Measurements from ENCODE around the gene NFIA.

DNA sequence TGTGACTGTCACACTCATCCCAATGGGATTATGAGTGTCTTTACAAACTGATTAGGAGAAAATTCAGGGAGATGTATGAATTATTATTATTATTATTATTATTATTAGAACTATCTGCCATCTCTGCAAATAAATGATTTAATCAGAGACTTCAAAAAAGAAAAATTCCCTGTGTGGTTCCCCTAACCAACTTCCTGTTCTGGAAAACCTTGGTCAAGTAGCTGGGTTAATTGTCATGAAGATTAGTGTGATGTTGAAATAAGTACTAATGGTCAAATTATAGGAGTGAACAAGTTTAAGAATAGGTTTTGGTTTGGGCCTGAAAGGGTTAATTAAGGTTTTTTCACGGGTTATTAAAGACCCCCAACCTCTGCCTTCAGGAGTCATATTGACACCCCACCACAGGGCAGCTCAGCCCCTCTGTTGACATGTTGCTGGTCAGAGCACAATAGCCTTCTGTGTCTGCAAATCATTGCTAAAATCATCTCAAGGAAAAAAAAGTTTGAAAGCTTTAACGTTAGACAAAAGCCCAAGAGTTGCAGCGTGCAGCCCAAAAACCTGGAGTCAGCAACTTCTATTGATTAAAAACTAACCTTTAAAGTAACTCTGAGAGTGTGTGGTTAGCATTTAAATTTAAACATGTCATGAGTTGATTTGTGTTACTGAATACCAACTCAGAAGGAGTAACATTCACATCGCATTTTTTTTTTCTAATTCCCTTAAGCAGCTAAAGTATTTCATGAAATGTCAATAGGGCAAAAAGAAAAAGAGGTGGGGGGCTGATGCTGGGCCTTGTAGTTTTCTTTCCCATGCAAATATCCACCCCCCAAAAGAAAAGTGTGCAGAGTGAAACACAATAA lies 370.0 kb downstream of the NFIA start:
- TF ChIP-seq POLR2AphosphoS5 (IDR thresholded peaks at IDR 0.05; ENCODE audit: borderline replicate concordance, low read depth, low read length), result peak; percentile 77; the same call in 1 of the 2 replicates
- TF ChIP-seq EZH2 (IDR thresholded peaks at IDR 0.05), result no peak
